Right forelimb (tissue), 1 donor: Measurements from ENCODE around the gene STAT3.
"Not testable (repeated sequence)": the region's sequence is repeated elsewhere in the genome, so short reads cannot be mapped to it uniquely, and the experiment has no call there.

Experiments
- DNase-seq: peaks from one replicate; pipeline ENCODE4 v3.0.0-alpha.2; 2018

STAT3 gene

GRCh38 chr17:42274253-42274542 is 114.0 kb downstream of the STAT3 start:
- DNase-seq, result no peak

DNA sequence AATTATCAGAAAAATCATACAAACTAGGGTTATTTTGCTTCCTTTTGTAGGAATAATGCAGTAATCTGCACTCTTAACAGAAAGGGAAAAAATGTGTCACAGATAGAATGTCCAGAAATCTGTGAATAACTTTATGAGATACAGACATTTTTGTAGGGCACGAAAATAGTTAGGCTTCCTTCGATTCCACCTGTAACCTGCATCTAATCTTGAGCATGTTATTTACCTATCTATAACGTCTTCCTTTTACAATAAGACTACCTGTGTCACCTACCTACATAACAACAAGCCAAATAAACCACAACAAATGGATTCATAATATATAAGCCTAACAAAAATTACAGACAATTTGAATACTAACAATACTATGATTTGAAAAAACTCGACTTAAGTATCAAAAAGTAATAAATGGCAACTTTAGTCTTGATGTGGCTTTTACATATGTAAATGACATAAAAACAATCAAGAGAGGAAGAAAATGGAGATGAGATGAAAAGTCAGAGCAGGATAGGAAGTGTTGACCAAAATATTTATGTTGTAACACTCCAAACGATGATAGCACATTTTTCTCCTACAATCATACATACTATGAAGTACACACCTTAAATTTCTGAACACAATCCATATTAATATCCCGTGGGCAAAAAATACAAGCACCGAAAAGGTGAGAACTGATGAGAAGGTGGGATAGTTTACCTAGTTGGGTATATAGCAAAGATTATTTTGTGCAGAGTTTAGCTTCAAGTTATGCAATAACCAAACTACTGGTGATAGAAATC is 114.6 kb downstream of the STAT3 start:
- DNase-seq, result no peak

DNA sequence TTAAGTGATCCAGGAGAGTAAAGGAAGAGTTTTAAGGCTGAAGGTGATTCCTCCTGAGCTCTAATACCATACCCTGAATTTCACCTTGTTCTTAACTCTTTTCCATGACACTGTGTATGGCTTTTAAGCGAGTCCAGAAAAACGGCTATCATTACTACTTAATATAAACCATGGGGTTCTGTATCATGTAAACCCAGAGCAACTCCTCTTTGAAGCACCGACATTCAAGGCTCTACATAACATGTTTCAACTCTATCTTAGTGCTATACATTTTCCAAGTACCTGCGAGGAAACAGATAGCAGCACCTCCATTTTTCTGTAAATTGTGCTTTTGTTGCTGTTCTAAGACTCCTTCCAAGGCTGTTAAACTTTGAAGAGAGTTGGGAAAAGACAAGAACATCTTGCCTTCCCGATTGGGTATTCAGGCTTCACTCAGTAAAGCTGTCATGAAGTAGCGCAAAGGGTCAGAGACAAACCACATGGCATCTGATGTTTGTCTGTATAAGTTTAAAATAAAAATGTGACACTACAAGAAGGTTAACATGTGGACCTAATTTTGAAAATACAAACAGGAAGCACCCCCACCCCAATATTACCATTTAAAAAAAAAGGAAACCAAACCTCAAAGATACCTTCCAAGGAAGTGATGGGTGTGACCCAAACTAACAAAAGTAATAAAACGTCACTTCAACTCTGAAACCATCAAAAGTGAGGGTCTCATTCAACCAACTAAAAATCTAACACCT is 115.9 kb downstream of the STAT3 start:
- DNase-seq, result no peak

DNA sequence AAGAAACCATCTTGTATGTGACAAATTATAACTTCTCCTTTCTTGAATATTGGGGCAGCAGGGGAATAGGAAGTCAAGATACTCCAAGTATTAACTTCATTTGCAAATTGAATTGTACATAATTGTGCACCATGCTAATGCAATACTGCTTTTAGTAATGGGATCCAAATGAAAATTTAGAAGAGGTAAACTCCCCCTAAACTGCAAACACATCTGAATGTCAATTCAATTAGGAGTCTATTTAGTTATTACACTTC is 116.5 kb downstream of the STAT3 start:
- DNase-seq, result no peak

DNA sequence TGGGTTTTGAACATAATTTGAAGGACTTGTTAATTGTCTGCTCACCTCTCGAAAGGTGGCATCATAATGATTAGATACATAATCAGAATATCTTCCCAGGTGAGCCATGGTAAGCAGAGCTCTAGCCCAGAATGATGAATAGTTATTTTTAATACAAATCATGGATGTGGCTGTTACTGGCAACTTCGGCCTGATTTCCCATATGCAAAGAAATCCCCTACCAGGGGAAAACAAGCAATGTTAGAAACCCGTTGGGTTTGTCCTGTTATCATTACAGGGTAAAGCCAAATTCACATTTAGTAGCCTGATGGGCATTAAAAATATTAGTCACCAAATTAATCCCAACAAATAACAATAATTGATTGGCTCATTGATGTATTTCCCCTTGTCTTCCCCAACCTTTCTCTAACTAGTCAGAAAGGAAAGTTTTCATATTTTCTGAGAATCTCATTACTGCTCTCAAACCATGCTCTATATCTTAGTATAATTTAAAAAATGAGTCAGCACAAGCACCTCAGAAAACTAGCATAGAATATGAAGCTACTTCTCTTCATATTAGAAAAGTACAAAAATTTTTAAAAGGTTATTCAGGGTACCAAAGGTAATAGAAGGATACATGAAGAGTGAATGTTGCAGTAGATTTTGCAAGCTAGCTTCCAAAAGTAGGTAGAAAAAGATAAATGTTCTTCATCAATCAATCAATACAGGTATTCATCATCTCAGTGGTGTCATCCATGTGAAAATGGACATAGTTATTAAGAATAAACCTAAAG is 117.0 kb downstream of the STAT3 start:
- DNase-seq, result no peak

GRCh38 chr17:42270596-42270995 is 117.6 kb downstream of the STAT3 start:
- DNase-seq, result no peak

- no peak for DNase-seq
These were observed 118.1 kb downstream of the STAT3 start for GRCh38 chr17:42270170-42270535.

GRCh38 chr17:42268236-42268635 is 120.0 kb downstream of the STAT3 start:
- DNase-seq, result no peak

- DNase-seq, result no peak
These were observed 121.1 kb downstream of the STAT3 start for GRCh38 chr17:42266918-42267766.

DNA sequence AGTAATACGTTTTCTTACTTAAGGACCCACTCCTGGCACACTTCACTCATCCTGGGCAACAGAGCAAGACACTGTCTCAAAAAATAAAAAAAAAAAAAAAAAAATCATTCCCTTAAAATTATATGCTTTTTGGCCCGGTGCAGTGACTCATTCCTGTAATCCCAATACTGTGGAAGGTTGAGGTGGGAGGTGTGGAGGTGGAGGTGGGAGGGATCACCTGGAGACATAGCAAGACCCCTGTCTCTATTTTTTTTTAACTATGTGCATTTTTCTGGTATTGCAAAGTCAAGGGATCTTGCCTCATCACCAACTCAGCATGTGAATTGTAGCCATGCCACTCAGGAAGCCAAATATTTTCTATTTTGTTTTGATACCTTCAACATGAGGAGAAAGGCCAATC is 121.8 kb downstream of the STAT3 start:
- DNase-seq, result no peak

GRCh38 chr17:42264366-42264765 is 123.9 kb downstream of the STAT3 start:
- not testable (repeated sequence) for DNase-seq
